NB4 (cell line): ENCODE measurements around the gene SMS.

Experiments
- DNase-seq: peaks from one replicate; pipeline ENCODE4 v3.0.0; 2010; ENCODE audit warnings: low read depth
- H3K4me3 ChIP-seq: one replicate; pipeline ENCODE4 v1.5.1; 2011; ENCODE audit warnings: mild to moderate bottlenecking, low read depth, low read length, moderate library complexity
- MYC ChIP-seq: IDR thresholded peaks from 2 replicates; pipeline ENCODE4 v1.6.1; 2011; ENCODE audit warnings: low read depth, low read length
- POLR2A ChIP-seq: IDR thresholded peaks from 2 replicates; pipeline ENCODE4 v1.6.1; 2011; ENCODE audit warnings: mild to moderate bottlenecking; ENCODE audit not compliant: insufficient read length; ENCODE audit errors: extremely low read depth
- TF ChIP-seq, protein P1 (sequence below): IDR thresholded peaks from 2 replicates; pipeline ENCODE4 v1.6.1; 2011; ENCODE audit warnings: low read depth, low read length
- TF ChIP-seq, protein P2 (sequence below): IDR thresholded peaks from one replicate; pipeline ENCODE4 v1.5.1; 2012; ENCODE audit warnings: low read depth, low read length

The SMS gene

DNA sequence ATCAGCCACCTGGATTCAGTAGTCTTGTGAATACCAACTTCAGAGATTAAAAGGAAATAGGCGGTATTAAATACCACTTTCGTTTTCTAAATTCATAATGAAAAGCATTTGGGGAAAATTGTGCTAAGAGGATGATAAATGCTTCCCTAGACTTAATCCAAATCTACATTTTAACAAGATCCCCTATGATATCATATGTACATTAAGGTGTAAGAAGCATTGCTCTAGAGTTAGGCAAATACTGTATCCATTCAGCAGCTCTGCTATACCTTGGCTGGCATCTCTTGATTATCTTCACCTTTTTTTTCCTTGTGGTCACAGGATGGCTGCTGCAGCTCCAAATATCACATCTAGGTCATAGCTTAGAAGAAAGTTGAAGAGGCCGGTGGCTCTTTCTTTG is 51.0 kb downstream of the SMS start:
- no peak overlapping the region for H3K4me3 ChIP-seq
- no peak for DNase-seq
- TF ChIP-seq POLR2A: no peak
- TF ChIP-seq, protein P1, sequence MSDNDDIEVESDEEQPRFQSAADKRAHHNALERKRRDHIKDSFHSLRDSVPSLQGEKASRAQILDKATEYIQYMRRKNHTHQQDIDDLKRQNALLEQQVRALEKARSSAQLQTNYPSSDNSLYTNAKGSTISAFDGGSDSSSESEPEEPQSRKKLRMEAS: no peak
- TF ChIP-seq, protein P2, sequence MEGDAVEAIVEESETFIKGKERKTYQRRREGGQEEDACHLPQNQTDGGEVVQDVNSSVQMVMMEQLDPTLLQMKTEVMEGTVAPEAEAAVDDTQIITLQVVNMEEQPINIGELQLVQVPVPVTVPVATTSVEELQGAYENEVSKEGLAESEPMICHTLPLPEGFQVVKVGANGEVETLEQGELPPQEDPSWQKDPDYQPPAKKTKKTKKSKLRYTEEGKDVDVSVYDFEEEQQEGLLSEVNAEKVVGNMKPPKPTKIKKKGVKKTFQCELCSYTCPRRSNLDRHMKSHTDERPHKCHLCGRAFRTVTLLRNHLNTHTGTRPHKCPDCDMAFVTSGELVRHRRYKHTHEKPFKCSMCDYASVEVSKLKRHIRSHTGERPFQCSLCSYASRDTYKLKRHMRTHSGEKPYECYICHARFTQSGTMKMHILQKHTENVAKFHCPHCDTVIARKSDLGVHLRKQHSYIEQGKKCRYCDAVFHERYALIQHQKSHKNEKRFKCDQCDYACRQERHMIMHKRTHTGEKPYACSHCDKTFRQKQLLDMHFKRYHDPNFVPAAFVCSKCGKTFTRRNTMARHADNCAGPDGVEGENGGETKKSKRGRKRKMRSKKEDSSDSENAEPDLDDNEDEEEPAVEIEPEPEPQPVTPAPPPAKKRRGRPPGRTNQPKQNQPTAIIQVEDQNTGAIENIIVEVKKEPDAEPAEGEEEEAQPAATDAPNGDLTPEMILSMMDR: no peak
- no peak for TF ChIP-seq MYC

DNA sequence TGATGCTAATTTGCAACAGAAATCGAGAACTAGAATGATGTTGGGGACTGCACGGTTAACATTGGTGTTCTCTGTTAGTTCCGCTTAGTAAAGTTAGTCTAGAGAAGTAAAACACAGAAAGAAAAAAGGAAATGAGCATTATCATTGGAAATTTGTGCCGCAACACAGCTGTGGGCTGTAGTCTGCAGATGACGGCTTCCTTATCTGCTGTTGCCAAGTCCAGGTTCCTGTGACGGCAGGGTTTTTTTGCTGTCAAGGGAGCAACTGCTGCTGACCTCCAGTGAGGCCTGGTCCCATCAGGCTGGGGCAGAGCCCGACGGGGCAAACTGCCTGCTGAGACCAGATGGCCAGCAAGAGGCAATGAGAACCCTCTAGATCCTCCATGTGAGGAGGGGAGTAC is 52.8 kb downstream of the SMS start:
- no peak for DNase-seq
- TF ChIP-seq POLR2A: no peak
- TF ChIP-seq, protein P2: no peak
- TF ChIP-seq, protein P1: no peak
- no peak overlapping the region for H3K4me3 ChIP-seq

DNA sequence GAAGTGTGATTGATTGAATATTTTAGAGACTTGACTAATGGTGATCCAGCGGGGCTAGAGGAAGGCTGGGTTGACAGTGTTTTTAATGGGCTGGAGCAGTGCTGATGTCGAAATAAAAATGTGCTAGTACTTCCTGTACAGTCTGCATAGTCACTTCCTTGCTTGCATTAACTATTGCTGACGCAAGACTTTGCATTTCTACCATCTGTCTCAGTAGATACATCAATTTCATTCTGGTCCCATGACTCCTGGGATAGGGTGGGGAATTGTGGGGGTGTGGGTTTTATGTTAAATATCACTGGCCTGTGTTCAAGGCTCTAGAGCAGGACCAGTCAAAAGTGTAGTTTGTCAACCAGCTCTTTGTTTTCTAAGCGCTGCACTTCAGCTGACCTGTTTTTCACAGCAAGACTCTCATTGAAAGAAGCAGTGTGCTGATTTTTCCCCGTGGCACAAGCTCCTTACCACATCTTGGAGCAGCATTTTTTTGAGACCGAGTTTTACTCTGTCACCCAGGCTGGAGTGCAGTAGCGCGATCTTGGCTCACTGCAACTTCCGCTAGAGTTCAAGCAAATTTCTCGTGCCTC is 56.5 kb downstream of the SMS start:
- no peak overlapping the region for H3K4me3 ChIP-seq
- TF ChIP-seq, protein P1: peak; percentile 52; the same call in 1 of the 2 replicates
- TF ChIP-seq, protein P2: no peak
- DNase-seq: peak; percentile 84

DNA sequence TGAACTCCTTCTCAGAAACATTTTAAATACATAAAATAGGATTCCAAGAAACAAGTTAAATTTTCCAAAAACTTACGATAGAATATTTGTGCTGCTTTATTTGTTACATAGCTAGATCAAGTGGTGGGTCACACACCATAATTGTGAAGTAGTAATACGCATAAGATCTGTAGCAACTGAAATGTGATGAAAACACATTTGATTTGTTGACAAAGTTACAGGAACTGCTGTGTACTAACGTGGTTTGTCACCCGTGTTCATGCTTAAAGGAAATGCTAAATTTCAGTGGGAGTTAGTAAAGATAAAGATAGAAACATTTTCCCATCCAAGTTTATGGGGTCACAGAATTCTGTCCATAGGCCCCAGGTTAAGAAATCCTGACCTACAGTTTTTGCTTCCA is 57.5 kb downstream of the SMS start:
- DNase-seq: no peak
- H3K4me3 ChIP-seq: no peak overlapping the region
- TF ChIP-seq, protein P2: no peak
- TF ChIP-seq, protein P1: no peak
- no peak for TF ChIP-seq POLR2A
- TF ChIP-seq MYC: no peak

GRCh38 chrX:22004866-22005265 is 64.4 kb downstream of the SMS start:
- TF ChIP-seq MYC (no peak), POLR2A (no peak)
- TF ChIP-seq, protein P1: no peak
- TF ChIP-seq, protein P2: no peak
- DNase-seq: no peak
- no peak overlapping the region for H3K4me3 ChIP-seq

DNA sequence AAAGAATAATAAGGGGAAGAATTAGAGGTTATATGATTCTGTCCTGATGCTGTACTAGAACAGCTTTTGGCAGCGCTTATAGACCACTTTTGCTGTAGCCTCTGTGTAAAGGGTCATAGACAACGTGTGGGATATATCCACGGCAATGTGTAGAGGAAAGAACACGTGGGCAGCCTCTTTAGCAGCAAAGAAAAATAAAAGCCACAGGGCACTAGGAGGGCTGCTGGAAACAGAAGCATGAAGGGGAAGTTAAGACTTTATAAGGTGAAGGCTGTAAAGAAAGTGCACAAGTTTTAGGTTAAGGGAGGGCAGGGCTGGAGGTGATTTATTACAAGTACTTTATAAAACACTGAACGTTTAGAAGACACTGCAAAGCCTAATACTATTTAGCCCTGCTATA is 71.5 kb downstream of the SMS start:
- H3K4me3 ChIP-seq: no peak overlapping the region
- no peak for DNase-seq
- TF ChIP-seq, protein P1: peak; percentile 78
- no peak for TF ChIP-seq POLR2A
